ENCODE results near the gene RNF19B.
"Not testable (repeated sequence)": the region's sequence is repeated elsewhere in the genome, so short reads cannot be mapped to it uniquely, and the experiment has no call there.

DNA sequence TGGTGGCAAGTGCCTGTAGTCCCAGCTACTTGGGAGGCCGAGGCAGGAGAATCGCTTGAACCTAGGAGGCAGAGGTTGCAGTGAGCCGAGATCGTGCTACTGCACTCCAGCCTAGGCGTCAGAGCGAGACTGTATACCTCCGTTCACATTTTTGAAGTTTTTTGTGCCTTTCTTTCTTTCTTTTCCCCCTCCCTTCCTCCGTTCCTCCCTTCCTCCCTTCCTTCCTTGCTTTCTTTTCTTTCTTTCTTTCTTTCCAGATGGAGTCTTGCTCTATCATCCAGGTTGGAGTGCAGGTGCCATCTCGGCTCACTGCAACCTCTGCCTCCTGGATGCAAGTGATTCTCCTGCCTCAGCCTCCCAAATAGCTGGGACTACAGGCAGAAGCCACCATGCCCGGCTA, 59.0 kb downstream of the RNF19B start:
- TF ChIP-seq, protein P1, sequence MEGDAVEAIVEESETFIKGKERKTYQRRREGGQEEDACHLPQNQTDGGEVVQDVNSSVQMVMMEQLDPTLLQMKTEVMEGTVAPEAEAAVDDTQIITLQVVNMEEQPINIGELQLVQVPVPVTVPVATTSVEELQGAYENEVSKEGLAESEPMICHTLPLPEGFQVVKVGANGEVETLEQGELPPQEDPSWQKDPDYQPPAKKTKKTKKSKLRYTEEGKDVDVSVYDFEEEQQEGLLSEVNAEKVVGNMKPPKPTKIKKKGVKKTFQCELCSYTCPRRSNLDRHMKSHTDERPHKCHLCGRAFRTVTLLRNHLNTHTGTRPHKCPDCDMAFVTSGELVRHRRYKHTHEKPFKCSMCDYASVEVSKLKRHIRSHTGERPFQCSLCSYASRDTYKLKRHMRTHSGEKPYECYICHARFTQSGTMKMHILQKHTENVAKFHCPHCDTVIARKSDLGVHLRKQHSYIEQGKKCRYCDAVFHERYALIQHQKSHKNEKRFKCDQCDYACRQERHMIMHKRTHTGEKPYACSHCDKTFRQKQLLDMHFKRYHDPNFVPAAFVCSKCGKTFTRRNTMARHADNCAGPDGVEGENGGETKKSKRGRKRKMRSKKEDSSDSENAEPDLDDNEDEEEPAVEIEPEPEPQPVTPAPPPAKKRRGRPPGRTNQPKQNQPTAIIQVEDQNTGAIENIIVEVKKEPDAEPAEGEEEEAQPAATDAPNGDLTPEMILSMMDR (IDR thresholded peaks at IDR 0.05), result not testable (repeated sequence)
- TF ChIP-seq POLR2A (IDR thresholded peaks at IDR 0.05), result not testable (repeated sequence)
